Skeletal muscle tissue (tissue), 4 donors: ENCODE results near the gene RFX3. TPM values are rescaled to one million over a fixed set of nuclear protein-coding genes. Genes with fewer than 3 reads are reported as not detected.

Experiments
- H3K27ac ChIP-seq: one replicate; pipeline ENCODE4 v1.7.0; 2013; ENCODE audit warnings: mild to moderate bottlenecking, low read depth, low read length, inconsistent platforms
- H3K27me3 ChIP-seq, 3 donors: one replicate each; pipeline ENCODE4 v1.7.0; 2013; ENCODE audit warnings: low read length in 3 of 3; ENCODE audit not compliant: control insufficient read depth in 3 of 3, insufficient read depth in 3 of 3
- H3K36me3 ChIP-seq, 3 donors: one replicate each; pipeline ENCODE4 v1.7.0; 2013; ENCODE audit warnings: low read length in 3 of 3; ENCODE audit not compliant: control insufficient read depth in 3 of 3, insufficient read depth in 3 of 3
- H3K4me1 ChIP-seq, 3 donors: one replicate each; pipeline ENCODE4 v1.7.0; 2013; ENCODE audit warnings: low read length in 3 of 3, mild to moderate bottlenecking in 3 of 3; ENCODE audit not compliant: control insufficient read depth in 3 of 3, insufficient read depth in 3 of 3
- H3K4me3 ChIP-seq, 3 donors: one replicate each; pipeline ENCODE4 v1.7.0; 2013; ENCODE audit warnings: low read length in 3 of 3
- H3K9ac ChIP-seq, 3 donors: one replicate each; pipeline ENCODE4 v1.7.0; 2013; ENCODE audit warnings: low read length in 3 of 3, mild to moderate bottlenecking in 3 of 3, moderate library complexity in 2 of 3, low read depth in 1 of 3
- H3K9me3 ChIP-seq, 3 donors: one replicate each; pipeline ENCODE4 v1.7.0; 2013; ENCODE audit warnings: low read length in 3 of 3; ENCODE audit not compliant: control insufficient read depth in 3 of 3
- total RNA-seq: library from RNA; depleted of rRNA; stranded (reverse); fragments of >200 nt; gene quantifications from one replicate; pipeline ENCODE4 v1.2.3, GENCODE V29; 2014
- donor health status: Osteomylitis.

Gene RFX3
- total RNA-seq, 1 donor from 2014 or later: 9.9 TPM

DNA sequence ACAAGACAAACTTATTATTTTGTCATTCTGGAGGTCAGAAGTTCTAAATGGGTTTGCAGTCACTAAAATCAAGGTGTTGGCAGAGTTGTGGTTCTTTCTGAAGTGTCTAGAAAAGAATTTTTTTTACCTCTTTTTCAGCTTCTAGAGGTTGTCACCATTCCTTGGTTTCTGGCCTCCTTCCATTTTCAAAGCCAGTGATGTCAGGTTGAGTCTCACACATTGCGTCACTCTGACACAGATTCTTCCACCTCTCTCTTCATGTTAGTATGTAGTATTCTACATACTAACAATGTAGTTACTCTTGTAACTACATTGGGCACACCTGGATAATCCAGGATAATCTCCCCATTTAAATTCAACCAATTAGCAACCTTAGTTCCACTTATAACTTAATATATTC is 290.3 kb downstream of the RFX3 start:
- Histone ChIP-seq H3K27me3 (no peaks in the 10 kb centered on the region), H3K36me3 (peaks cover 3 to 4% (median 3%) of the 10 kb centered on the region in 3 donors), H3K4me1 (no peaks in the 10 kb centered on the region), H3K9me3 (no peaks in the 10 kb centered on the region), H3K9ac (no peak overlapping the region), H3K27ac (no peak overlapping the region), H3K4me3 (no peak overlapping the region)

DNA sequence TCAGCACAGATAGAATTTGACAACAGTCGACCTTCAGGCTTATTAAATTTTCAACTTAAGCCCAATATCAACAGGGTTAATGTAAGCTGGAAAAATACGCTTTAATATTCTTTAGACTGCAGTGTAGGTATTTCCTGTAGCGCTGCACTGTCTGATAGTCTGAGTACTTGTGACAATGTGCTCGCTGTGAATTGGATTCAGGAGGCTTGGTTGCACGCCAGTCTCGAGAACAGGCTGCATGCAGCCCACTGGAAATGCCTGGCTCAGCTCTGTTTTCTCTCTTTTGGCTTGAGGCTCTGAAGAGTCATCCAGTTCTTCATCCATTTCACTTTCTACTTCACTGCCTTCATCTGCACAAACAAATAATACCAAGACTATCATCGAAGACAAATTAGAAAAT is 300.9 kb downstream of the RFX3 start:
- Histone ChIP-seq H3K36me3 (no peaks in the 10 kb centered on the region), H3K27ac (no peak overlapping the region), H3K4me1 (no peaks in the 10 kb centered on the region), H3K9me3 (no peaks in the 10 kb centered on the region), H3K4me3 (no peak overlapping the region), H3K9ac (no peak overlapping the region), H3K27me3 (no peaks in the 10 kb centered on the region)

DNA sequence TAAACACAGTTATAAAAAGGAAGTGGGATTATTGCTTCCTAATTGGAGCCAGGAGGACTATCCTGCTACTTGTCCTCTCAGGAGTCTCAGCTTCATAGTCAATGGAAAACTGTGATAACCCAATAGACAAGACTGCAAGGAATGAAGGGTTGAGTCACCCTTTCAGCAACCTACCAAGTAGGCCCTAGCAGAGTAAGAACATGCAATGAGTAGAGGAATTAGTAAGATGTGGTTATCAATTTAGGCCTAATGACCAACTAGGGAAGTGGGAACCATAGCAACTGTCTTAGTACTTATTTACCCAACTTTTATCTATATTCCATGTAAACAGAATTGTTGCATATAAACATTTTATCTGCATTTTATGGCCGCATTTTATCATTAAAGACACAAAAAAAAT is 310.1 kb downstream of the RFX3 start:
- H3K4me3 ChIP-seq: no peak overlapping the region
- H3K9me3 ChIP-seq: no peaks in the 10 kb centered on the region
- H3K27me3 ChIP-seq: no peaks in the 10 kb centered on the region
- H3K36me3 ChIP-seq: no peaks in the 10 kb centered on the region
- no peaks in the 10 kb centered on the region for H3K4me1 ChIP-seq
- H3K27ac ChIP-seq: no peak overlapping the region
- H3K9ac ChIP-seq: no peak overlapping the region

DNA sequence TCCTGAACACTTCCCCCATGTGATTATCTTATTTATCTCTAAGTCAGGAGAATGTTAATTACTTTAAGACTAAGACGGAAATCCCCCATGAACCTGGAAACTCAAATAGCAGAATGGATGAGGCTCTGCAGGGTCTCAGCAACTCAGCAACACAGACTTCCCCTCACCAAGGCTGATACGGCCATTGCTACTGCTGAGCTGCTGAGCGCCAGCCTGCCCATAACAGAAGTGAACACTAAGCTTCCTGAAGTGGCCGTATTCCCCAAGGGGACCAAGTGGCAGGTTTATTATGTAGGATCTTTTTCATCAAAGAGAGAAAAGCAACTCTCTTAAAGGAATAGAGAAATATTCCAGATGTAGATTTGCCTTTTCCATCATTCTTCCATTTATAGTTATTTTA is 311.1 kb downstream of the RFX3 start:
- Histone ChIP-seq H3K9me3 (no peaks in the 10 kb centered on the region), H3K36me3 (no peaks in the 10 kb centered on the region), H3K4me3 (no peak overlapping the region), H3K9ac (no peak overlapping the region), H3K27me3 (no peaks in the 10 kb centered on the region), H3K27ac (no peak overlapping the region), H3K4me1 (no peaks in the 10 kb centered on the region)

DNA sequence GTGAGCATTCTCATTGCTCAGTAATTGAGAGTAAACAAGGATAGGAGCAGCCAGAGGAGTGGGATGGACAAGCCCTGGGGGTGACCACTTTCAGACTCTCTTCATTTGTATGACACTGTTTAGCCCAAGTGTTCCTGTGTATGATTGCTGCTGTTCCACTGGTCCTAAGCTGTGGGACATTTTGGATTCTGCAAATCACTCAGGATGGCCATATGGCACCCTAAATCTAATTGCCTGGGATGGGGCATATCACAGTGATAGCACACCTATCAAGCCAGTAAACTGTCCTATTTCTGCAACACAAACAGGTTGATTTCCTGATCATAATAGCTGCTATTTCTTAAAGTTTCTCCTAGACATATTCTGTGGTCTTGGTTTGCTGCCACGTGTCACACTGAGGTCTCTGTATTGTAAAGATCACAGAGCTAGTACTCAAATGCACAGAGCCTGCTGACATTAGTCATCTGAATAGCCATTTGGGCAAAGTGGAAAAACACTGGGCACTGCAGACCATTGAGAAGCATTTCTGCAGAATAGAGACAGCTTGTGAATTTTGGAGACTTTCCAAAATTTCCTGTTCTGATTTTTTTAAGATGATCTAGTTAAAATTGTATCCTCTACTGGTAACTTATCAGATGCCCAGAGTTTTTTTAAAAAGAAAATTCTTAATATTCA is 320.2 kb downstream of the RFX3 start:
- no peaks in the 10 kb centered on the region for H3K4me1 ChIP-seq
- no peak overlapping the region for H3K9ac ChIP-seq
- H3K36me3 ChIP-seq: no peaks in the 10 kb centered on the region
- no peaks in the 10 kb centered on the region for H3K27me3 ChIP-seq
- no peak overlapping the region for H3K27ac ChIP-seq
- H3K4me3 ChIP-seq: no peak overlapping the region
- no peaks in the 10 kb centered on the region for H3K9me3 ChIP-seq

DNA sequence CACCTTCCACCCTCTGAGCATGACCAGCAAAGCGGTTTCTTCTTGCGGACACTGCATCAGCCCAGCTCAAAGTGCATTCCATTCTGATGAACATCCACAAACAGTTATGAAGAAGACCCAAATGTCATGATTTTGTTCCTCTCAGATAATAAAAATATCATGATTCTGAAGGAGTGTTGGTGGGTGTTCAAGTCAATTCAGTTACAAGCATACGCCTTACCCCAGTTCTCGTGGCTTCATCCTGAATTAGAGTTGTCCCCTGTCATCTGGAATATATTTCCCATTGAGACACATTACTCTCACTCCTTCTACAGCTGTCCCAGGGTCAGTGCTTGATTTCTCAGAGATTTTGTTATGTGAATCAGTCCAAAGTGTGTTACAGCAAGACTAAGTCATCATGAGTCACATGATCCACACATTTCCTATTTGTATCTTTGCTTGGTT is 325.4 kb downstream of the RFX3 start:
- Histone ChIP-seq H3K4me1 (no peaks in the 10 kb centered on the region), H3K9ac (no peak overlapping the region), H3K27me3 (no peaks in the 10 kb centered on the region), H3K27ac (no peak overlapping the region), H3K36me3 (no peaks in the 10 kb centered on the region), H3K9me3 (no peaks in the 10 kb centered on the region), H3K4me3 (no peak overlapping the region)

DNA sequence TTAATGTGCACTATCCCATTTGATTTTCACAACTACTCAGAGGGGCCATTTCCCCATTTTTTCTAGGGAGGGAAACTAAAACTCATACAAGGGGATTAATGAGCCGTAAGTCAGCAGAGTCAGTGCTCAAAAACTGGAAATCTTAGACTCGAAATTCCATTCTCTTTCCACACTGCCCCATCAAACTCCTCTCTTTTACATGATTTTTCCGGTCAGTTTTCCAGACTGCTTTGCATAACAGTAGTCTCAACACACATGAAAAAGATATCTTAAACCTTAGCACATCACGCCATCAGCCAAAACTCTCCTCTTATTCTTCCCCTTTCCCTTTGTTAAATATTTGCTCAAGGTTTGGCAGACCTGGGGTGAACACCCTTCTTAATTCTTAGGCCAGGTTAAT is 332.0 kb downstream of the RFX3 start:
- no peak overlapping the region for H3K9ac ChIP-seq
- no peaks in the 10 kb centered on the region for H3K9me3 ChIP-seq
- peaks cover 0 to 3% (median 0%) of the 10 kb centered on the region in 3 donors for H3K27me3 ChIP-seq
- no peaks in the 10 kb centered on the region for H3K4me1 ChIP-seq
- H3K27ac ChIP-seq: no peak overlapping the region
- H3K36me3 ChIP-seq: no peaks in the 10 kb centered on the region
- H3K4me3 ChIP-seq: no peak overlapping the region

DNA sequence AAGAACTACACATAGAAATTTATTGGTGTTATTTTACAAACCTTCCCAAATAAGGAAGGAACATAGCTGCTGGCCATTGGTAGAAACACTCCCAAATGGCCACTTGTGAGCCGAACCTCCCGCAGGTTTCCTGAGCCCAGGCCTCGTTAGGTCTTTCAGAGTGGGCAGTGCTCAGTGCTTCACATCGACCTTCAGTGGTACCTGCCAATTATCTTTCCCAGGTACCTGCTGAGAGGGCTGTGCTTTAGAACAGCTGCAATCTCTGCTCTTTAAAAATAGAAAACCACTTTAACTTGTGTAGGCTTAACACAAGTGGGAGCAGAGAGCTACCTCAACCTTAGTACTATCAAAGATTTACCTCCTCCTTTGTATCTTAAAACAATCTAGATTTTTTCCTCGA is 334.1 kb downstream of the RFX3 start:
- Histone ChIP-seq H3K9ac (no peak overlapping the region), H3K36me3 (no peaks in the 10 kb centered on the region), H3K4me1 (no peaks in the 10 kb centered on the region), H3K27ac (no peak overlapping the region), H3K27me3 (peaks cover 0 to 3% (median 3%) of the 10 kb centered on the region in 3 donors), H3K9me3 (no peaks in the 10 kb centered on the region), H3K4me3 (no peak overlapping the region)

DNA sequence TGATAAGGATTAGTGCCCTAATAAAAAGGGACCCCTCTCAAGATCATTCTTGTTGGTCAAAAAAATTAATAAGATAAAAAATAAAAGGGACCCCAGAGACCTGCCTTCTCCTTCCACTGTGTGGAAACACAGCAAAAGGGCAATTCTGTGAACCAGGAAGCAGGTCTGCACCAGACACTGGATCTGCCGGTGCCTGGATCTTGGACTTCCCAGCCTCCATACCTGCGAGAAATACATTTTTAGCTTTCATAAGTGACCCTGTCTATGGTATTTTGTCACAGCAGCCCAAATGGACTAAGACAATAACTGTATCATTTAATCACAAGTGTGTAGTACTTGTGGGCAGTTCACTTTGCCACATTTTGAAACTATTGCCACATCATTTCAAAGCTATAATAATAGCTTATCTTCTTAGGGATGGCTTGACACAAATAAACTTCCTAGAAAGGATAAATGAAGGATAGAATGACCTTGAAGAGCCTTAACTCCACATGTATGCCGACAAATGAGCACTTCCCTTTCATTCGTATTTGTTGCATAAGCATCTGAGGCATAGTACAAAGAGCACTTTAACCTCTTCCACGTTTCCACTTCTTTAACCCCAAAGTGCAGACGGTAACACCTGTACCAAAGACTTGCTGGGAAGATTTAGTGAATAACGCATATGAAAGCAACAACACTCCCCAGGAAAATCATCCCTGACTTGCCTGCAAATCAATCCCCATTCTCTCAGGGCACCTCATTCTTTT is 336.5 kb downstream of the RFX3 start:
- Histone ChIP-seq H3K27ac (no peak overlapping the region), H3K4me3 (no peak overlapping the region), H3K9me3 (no peaks in the 10 kb centered on the region), H3K9ac (no peak overlapping the region), H3K4me1 (no peaks in the 10 kb centered on the region), H3K27me3 (peaks cover 4 to 11% (median 9%) of the 10 kb centered on the region in 3 donors), H3K36me3 (no peaks in the 10 kb centered on the region)

DNA sequence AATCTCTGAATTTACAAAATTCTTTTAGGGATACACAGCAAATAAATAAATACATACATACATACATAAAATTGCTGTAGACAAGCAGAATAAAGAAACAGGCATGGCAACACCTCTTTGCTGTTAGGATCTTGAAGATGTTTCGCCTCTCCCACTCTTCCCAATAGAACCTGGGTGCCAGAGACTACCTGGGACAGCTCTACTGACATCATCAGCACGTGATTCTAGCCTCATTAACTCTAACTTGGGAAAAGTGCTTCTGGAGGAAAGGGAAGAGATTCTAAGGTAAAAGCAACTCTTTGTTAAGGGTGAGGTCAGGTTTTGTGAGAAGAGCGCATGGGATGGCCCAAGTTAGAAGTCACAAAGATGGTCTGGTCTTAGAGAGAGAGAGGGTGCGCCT is 339.1 kb downstream of the RFX3 start:
- H3K4me1 ChIP-seq: peaks cover 0 to under 1% (median under 1%) of the 10 kb centered on the region in 3 donors
- H3K9me3 ChIP-seq: no peaks in the 10 kb centered on the region
- no peak overlapping the region for H3K9ac ChIP-seq
- no peak overlapping the region for H3K27ac ChIP-seq
- peaks cover 7 to 13% (median 10%) of the 10 kb centered on the region in 3 donors for H3K27me3 ChIP-seq
- no peaks in the 10 kb centered on the region for H3K36me3 ChIP-seq
- H3K4me3 ChIP-seq: no peak overlapping the region
